Astrocyte (in vitro differentiated cells and primary cell): ENCODE data around the gene COBL. TPM values are rescaled to one million over a fixed set of nuclear protein-coding genes. Genes with fewer than 3 reads are reported as not detected.

Experiments used
- DNase-seq: peaks from one replicate; pipeline ENCODE4 v3.0.0-alpha.2; 2010; ENCODE audit warnings: low read depth
- FAIRE-seq: peaks from 2 replicates; lab custom pipeline; 2011; peaks lifted over from hg19 to GRCh38; lab: Jason Lieb, UNC
- H2AFZ ChIP-seq: 2 replicates; pipeline ENCODE4 v1.6.0; 2012; ENCODE audit warnings: low read depth, low read length, inconsistent platforms
- H3K27ac ChIP-seq: 2 replicates; pipeline ENCODE4 v1.5.1; 2011; ENCODE audit warnings: low read depth, low read length, inconsistent platforms
- H3K27me3 ChIP-seq: 2 replicates; pipeline ENCODE4 v1.6.0; 2011; ENCODE audit warnings: low read length, inconsistent platforms; ENCODE audit not compliant: insufficient read depth
- H3K36me3 ChIP-seq: 2 replicates; pipeline ENCODE4 v1.5.1; 2011; ENCODE audit warnings: low read length, inconsistent platforms; ENCODE audit not compliant: insufficient read depth
- H3K4me1 ChIP-seq: 2 replicates; pipeline ENCODE4 v1.5.1; 2011; ENCODE audit warnings: low read length, inconsistent platforms; ENCODE audit not compliant: insufficient read depth
- H3K4me2 ChIP-seq: 2 replicates; pipeline ENCODE4 v1.6.0; 2012; ENCODE audit warnings: low read length, inconsistent platforms
- H3K4me3 ChIP-seq: 2 replicates; pipeline ENCODE4 v1.5.1; 2011; ENCODE audit warnings: low read depth, mild to moderate bottlenecking, low read length, inconsistent platforms; ENCODE audit not compliant: insufficient read depth
- H3K79me2 ChIP-seq: 2 replicates; pipeline ENCODE4 v1.6.0; 2012; ENCODE audit warnings: mild to moderate bottlenecking, low read length, inconsistent platforms; ENCODE audit not compliant: insufficient read depth
- H3K9ac ChIP-seq: 2 replicates; pipeline ENCODE4 v1.6.0; 2012; ENCODE audit warnings: mild to moderate bottlenecking, low read length, inconsistent platforms
- H3K9me3 ChIP-seq: 2 replicates; pipeline ENCODE4 v1.5.1; 2012; ENCODE audit warnings: low read depth, mild to moderate bottlenecking, low read length, inconsistent platforms; ENCODE audit not compliant: insufficient read depth
- H4K20me1 ChIP-seq: 2 replicates; pipeline ENCODE4 v1.6.0; 2012; ENCODE audit warnings: low read length, inconsistent platforms; ENCODE audit not compliant: insufficient read depth
- H3K27ac Mint-ChIP-seq: one replicate; pipeline ENCODE4 v1.8.0; 2021; ENCODE audit warnings: mild to moderate bottlenecking, mixed read lengths; ENCODE audit not compliant: unreplicated experiment
- H3K27me3 Mint-ChIP-seq: one replicate; pipeline ENCODE4 v1.8.0; 2021; ENCODE audit warnings: low read depth, mixed read lengths; ENCODE audit not compliant: unreplicated experiment
- H3K36me3 Mint-ChIP-seq: one replicate; pipeline ENCODE4 v1.8.0; 2021; ENCODE audit warnings: low read depth, mixed read lengths; ENCODE audit not compliant: unreplicated experiment
- H3K4me1 Mint-ChIP-seq: one replicate; pipeline ENCODE4 v1.8.0; 2021; ENCODE audit warnings: low read depth, mixed read lengths; ENCODE audit not compliant: unreplicated experiment
- H3K4me3 Mint-ChIP-seq: one replicate; pipeline ENCODE4 v1.8.0; 2021; ENCODE audit warnings: mild to moderate bottlenecking, moderate library complexity, mixed read lengths; ENCODE audit not compliant: unreplicated experiment
- H3K9me3 Mint-ChIP-seq: one replicate; pipeline ENCODE4 v1.8.0; 2021; ENCODE audit warnings: mild to moderate bottlenecking, mixed read lengths; ENCODE audit not compliant: unreplicated experiment
- CTCF ChIP-seq: IDR thresholded peaks from 2 replicates; pipeline ENCODE4 v1.5.1; 2011; ENCODE audit warnings: low read depth, mild to moderate bottlenecking, inconsistent platforms, low read length, moderate library complexity; ENCODE audit not compliant: insufficient read depth
- EZH2 ChIP-seq: IDR thresholded peaks from 2 replicates; pipeline ENCODE4 v1.6.1; 2012; ENCODE audit warnings: mild to moderate bottlenecking, low read length, inconsistent platforms; ENCODE audit not compliant: insufficient read depth
- total RNA-seq: library from RNA; stranded (reverse); gene quantifications from 2 replicates; pipeline ENCODE4 v1.2.1, GENCODE V29; 2021

Gene COBL
- total RNA-seq, 1 donor from 2014 or later: 6.4 TPM

GRCh38 chr7:51256209-51256781, 60.3 kb downstream of the COBL start:
- Mint-ChIP-seq H3K27me3 (peaks cover 6% of the 10 kb centered on the region), H3K27ac (no peak overlapping the region), H3K4me1 (peaks cover 7% of the 10 kb centered on the region), H3K9me3 (no peaks in the 10 kb centered on the region), H3K36me3 (no peaks in the 10 kb centered on the region), H3K4me3 (no peak overlapping the region)
- FAIRE-seq (no peak), DNase-seq (no peak)
- no peak overlapping the region for H3K9ac ChIP-seq
- TF ChIP-seq EZH2 (no peak), CTCF (no peak)
- no peaks in the 10 kb centered on the region for H3K27me3 ChIP-seq
- H3K79me2 ChIP-seq: no peaks in the 10 kb centered on the region
- H3K9me3 ChIP-seq: no peaks in the 10 kb centered on the region
- no peak overlapping the region for H3K27ac ChIP-seq
- no peak overlapping the region for H3K4me3 ChIP-seq
- no peaks in the 10 kb centered on the region for H3K4me1 ChIP-seq
- no peak overlapping the region for H3K4me2 ChIP-seq
- no peak overlapping the region for H2AFZ ChIP-seq
- no peaks in the 10 kb centered on the region for H3K36me3 ChIP-seq
- H4K20me1 ChIP-seq: no peaks in the 10 kb centered on the region

- FAIRE-seq (no peak), DNase-seq (no peak)
- Histone ChIP-seq H3K27me3 (no peaks in the 10 kb centered on the region), H3K36me3 (no peaks in the 10 kb centered on the region), H2AFZ (no peak overlapping the region), H3K9ac (no peak overlapping the region), H3K4me2 (no peak overlapping the region), H3K4me1 (no peaks in the 10 kb centered on the region), H4K20me1 (no peaks in the 10 kb centered on the region), H3K4me3 (no peak overlapping the region), H3K79me2 (no peaks in the 10 kb centered on the region), H3K27ac (no peak overlapping the region), H3K9me3 (no peaks in the 10 kb centered on the region)
- Mint-ChIP-seq H3K4me3 (no peak overlapping the region), H3K4me1 (peaks cover 7% of the 10 kb centered on the region), H3K27ac (peak overlapping the region; percentile 83), H3K27me3 (peaks cover 3% of the 10 kb centered on the region), H3K36me3 (no peaks in the 10 kb centered on the region), H3K9me3 (no peaks in the 10 kb centered on the region)
- TF ChIP-seq EZH2: no peak
- TF ChIP-seq CTCF: no peak
These were observed 60.9 kb downstream of the COBL start for GRCh38 chr7:51255536-51256208.

GRCh38 chr7:51255036-51255435, 61.6 kb downstream of the COBL start:
- Histone ChIP-seq H3K4me3 (no peak overlapping the region), H3K4me2 (no peak overlapping the region), H3K9ac (no peak overlapping the region), H3K27ac (no peak overlapping the region), H3K36me3 (no peaks in the 10 kb centered on the region), H3K4me1 (no peaks in the 10 kb centered on the region), H2AFZ (no peak overlapping the region), H4K20me1 (no peaks in the 10 kb centered on the region), H3K9me3 (no peaks in the 10 kb centered on the region), H3K79me2 (no peaks in the 10 kb centered on the region), H3K27me3 (no peaks in the 10 kb centered on the region)
- TF ChIP-seq CTCF: no peak
- no peak for TF ChIP-seq EZH2
- FAIRE-seq (no peak), DNase-seq (no peak)
- H3K27me3 Mint-ChIP-seq: no peaks in the 10 kb centered on the region
- peak overlapping the region; percentile 83 for H3K27ac Mint-ChIP-seq
- no peak overlapping the region for H3K4me3 Mint-ChIP-seq
- H3K36me3 Mint-ChIP-seq: no peaks in the 10 kb centered on the region
- peaks cover 7% of the 10 kb centered on the region for H3K4me1 Mint-ChIP-seq
- no peaks in the 10 kb centered on the region for H3K9me3 Mint-ChIP-seq
